H1 (cell line): ENCODE measurements around the gene ADGRL3. TPM values are rescaled to one million over a fixed set of nuclear protein-coding genes. Genes with fewer than 3 reads are reported as not detected.

Experiments
- CTCF ChIA-PET: fragments of 300-600 bp; sonication (Branson Sonifier 250); formaldehyde crosslinking; loops from one replicate; lab custom pipeline; 2021; ENCODE audit not compliant: partially characterized antibody; lab: Charles Lee
- POLR2A ChIA-PET: fragments of 300-600 bp; sonication (Branson Sonifier 250); formaldehyde crosslinking; loops from one replicate; lab custom pipeline; 2021; ENCODE audit warnings: inconsistent platforms; ENCODE audit not compliant: partially characterized antibody; lab: Charles Lee
- DNase-seq, 2 experiments: peaks; one replicate each; pipeline versions ENCODE4 v3.0.0 to v3.0.0-alpha.2; 2010 to 2022; ENCODE audit warnings: low spot score in 2 of 2, low read depth in 1 of 2, mixed read lengths in 1 of 2
- FAIRE-seq: peaks from 2 replicates; lab custom pipeline; 2011; peaks lifted over from hg19 to GRCh38; lab: Jason Lieb, UNC
- H2AFZ ChIP-seq: 2 replicates; pipeline ENCODE4 v1.8.1; 2012; ENCODE audit warnings: low read length, inconsistent platforms
- H2AK5ac ChIP-seq: 2 replicates; pipeline ENCODE4 v1.6.1; 2013; ENCODE audit warnings: low read depth, low read length
- H2BK120ac ChIP-seq: replicated peaks from 2 replicates; pipeline ENCODE3; 2013; ENCODE audit warnings: low read depth, low read length, inconsistent platforms
- H2BK12ac ChIP-seq: 2 replicates; pipeline ENCODE4 v1.6.1; 2013; ENCODE audit warnings: low read depth, low read length
- H2BK15ac ChIP-seq: 2 replicates; pipeline ENCODE4 v1.6.1; 2013; ENCODE audit warnings: low read length
- H2BK20ac ChIP-seq: 2 replicates; pipeline ENCODE4 v1.6.1; 2013; ENCODE audit warnings: low read length
- H2BK5ac ChIP-seq: 2 replicates; pipeline ENCODE4 v1.6.1; 2013; ENCODE audit warnings: low read depth, low read length
- H3K14ac ChIP-seq: 2 replicates; pipeline ENCODE4 v1.6.1; 2013; ENCODE audit warnings: inconsistent platforms; ENCODE audit not compliant: insufficient read length
- H3K18ac ChIP-seq: 2 replicates; pipeline ENCODE4 v1.6.1; 2013; ENCODE audit warnings: low read length; ENCODE audit errors: extremely low read depth
- H3K23ac ChIP-seq: 2 replicates; pipeline ENCODE4 v1.6.1; 2013; ENCODE audit warnings: inconsistent platforms; ENCODE audit not compliant: insufficient read length
- H3K23me2 ChIP-seq: 2 replicates; pipeline ENCODE4 v1.6.1; 2013; ENCODE audit warnings: low read depth, low read length
- H3K27ac ChIP-seq: 2 replicates; pipeline ENCODE4 v1.6.1; 2011; ENCODE audit warnings: low read depth, low read length, inconsistent platforms
- H3K27me3 ChIP-seq, 4 experiments: replicated peaks in 1 of 4; 1 replicate in 1 of 4; 2 replicates in 3 of 4; pipeline versions ENCODE4 v1.6.1 to v1.8.1; 2011 to 2013; ENCODE audit warnings: low read length in 3 of 4, mild to moderate bottlenecking in 3 of 4, inconsistent platforms in 2 of 4, mixed read lengths in 2 of 4, moderate library complexity in 1 of 4; ENCODE audit not compliant: control insufficient read depth in 3 of 4, insufficient read depth in 3 of 4; ENCODE audit errors: extremely low read depth in 1 of 4
- H3K36me3 ChIP-seq, 4 experiments: 2 replicates each; pipeline versions ENCODE4 v1.6.1 to v1.8.1; 2011 to 2013; ENCODE audit warnings: mild to moderate bottlenecking in 4 of 4, low read length in 3 of 4, moderate library complexity in 2 of 4, control low read depth in 1 of 4, inconsistent platforms in 1 of 4; ENCODE audit not compliant: insufficient read depth in 4 of 4, control insufficient read depth in 2 of 4
- H3K4ac ChIP-seq: replicated peaks from 2 replicates; pipeline ENCODE3; 2013; ENCODE audit warnings: low read length, low read depth, mixed read lengths, inconsistent platforms; ENCODE audit not compliant: insufficient read length
- H3K4me1 ChIP-seq, 4 experiments: replicated peaks in 1 of 4; 1 replicate in 1 of 4; 2 replicates in 3 of 4; pipeline versions ENCODE4 v1.6.1 to v1.8.1; 2011 to 2013; ENCODE audit warnings: low read length in 3 of 4, inconsistent platforms in 2 of 4, mixed read lengths in 1 of 4; ENCODE audit not compliant: insufficient read depth in 4 of 4, control insufficient read depth in 3 of 4
- H3K4me2 ChIP-seq, 2 experiments: 2 replicates each; pipeline versions ENCODE4 v1.6.1 to v1.8.1; 2011 to 2013; ENCODE audit warnings: low read depth in 2 of 2, low read length in 2 of 2, control low read depth in 1 of 2, inconsistent platforms in 1 of 2, mild to moderate bottlenecking in 1 of 2; ENCODE audit not compliant: insufficient read depth in 1 of 2
- H3K4me3 ChIP-seq, 4 experiments: fragments of 200-600, 300-600 bp in 1 of 4; sonication (generic), shearing (Covaris generic), sonication (Bioruptor Twin) in 1 of 4; 2 replicates each; pipeline versions ENCODE4 v1.5.1 to v1.8.1; 2011 to 2016; ENCODE audit warnings: low read length in 4 of 4, low read depth in 3 of 4, control low read depth in 2 of 4, inconsistent platforms in 2 of 4, mild to moderate bottlenecking in 2 of 4, mixed read lengths in 1 of 4, moderate library complexity in 1 of 4; ENCODE audit not compliant: insufficient read depth in 2 of 4; ENCODE audit errors: extremely low read depth in 1 of 4
- H3K56ac ChIP-seq: replicated peaks from 2 replicates; pipeline ENCODE3; 2013; ENCODE audit warnings: low read depth, mild to moderate bottlenecking, mixed read lengths, low read length, inconsistent platforms; ENCODE audit not compliant: insufficient read length
- H3K79me1 ChIP-seq: 2 replicates; pipeline ENCODE4 v1.6.1; 2013; ENCODE audit warnings: low read depth, low read length, control low read depth
- H3K79me2 ChIP-seq, 2 experiments: 2 replicates each; pipeline versions ENCODE4 v1.6.1 to v1.8.1; 2012 to 2013; ENCODE audit warnings: low read length in 2 of 2, mild to moderate bottlenecking in 2 of 2, inconsistent platforms in 1 of 2; ENCODE audit not compliant: insufficient read depth in 2 of 2, control insufficient read depth in 1 of 2
- H3K9ac ChIP-seq, 4 experiments: replicated peaks in 1 of 4; 1 replicate in 1 of 4; 2 replicates in 3 of 4; pipeline versions ENCODE4 v1.6.1 to v1.8.1; 2011 to 2013; ENCODE audit warnings: low read depth in 3 of 4, low read length in 3 of 4, control low read depth in 2 of 4, mild to moderate bottlenecking in 2 of 4, moderate library complexity in 2 of 4, inconsistent platforms in 1 of 4; ENCODE audit errors: extremely low read depth in 1 of 4
- H3K9me3 ChIP-seq, 2 experiments: 2 replicates each; pipeline versions ENCODE4 v1.6.1 to v1.8.1; 2012 to 2013; ENCODE audit warnings: mild to moderate bottlenecking in 2 of 2, moderate library complexity in 2 of 2, control low read depth in 1 of 2, inconsistent platforms in 1 of 2, low read depth in 1 of 2, low read length in 1 of 2, mixed read lengths in 1 of 2; ENCODE audit not compliant: insufficient read depth in 2 of 2
- H4K20me1 ChIP-seq, 2 experiments: replicated peaks in 1 of 2; 2 replicates each; pipeline versions ENCODE3 to v1.8.1; 2011 to 2013; ENCODE audit warnings: inconsistent platforms in 2 of 2, low read length in 2 of 2, mild to moderate bottlenecking in 1 of 2; ENCODE audit not compliant: insufficient read depth in 2 of 2, control insufficient read depth in 1 of 2
- H4K5ac ChIP-seq: 2 replicates; pipeline ENCODE4 v1.6.1; 2013; ENCODE audit warnings: low read length, low read depth, mixed read lengths, inconsistent platforms; ENCODE audit not compliant: insufficient read length
- H4K8ac ChIP-seq: 2 replicates; pipeline ENCODE4 v1.8.0; 2013; ENCODE audit warnings: mild to moderate bottlenecking, moderate library complexity, low read length, inconsistent platforms; ENCODE audit not compliant: insufficient read depth; ENCODE audit errors: extremely low read depth
- H4K91ac ChIP-seq: replicated peaks from 2 replicates; pipeline ENCODE3; 2013; ENCODE audit warnings: low read length, mixed read lengths, inconsistent platforms; ENCODE audit not compliant: insufficient read length
- CHD1 ChIP-seq: IDR thresholded peaks from 2 replicates; pipeline ENCODE4 v1.6.1; 2012; ENCODE audit warnings: low read depth, low read length, improper control_type of control experiment
- E2F6 ChIP-seq: IDR thresholded peaks from 2 replicates; pipeline ENCODE4 v1.6.1; 2012; ENCODE audit warnings: inconsistent platforms
- FOSL1 ChIP-seq: IDR thresholded peaks from 2 replicates; pipeline ENCODE4 v1.6.1; 2011; ENCODE audit warnings: mild to moderate bottlenecking, low read depth, low read length, moderate library complexity; ENCODE audit not compliant: insufficient read depth
- MAX ChIP-seq: IDR thresholded peaks from 2 replicates; pipeline ENCODE4 v1.6.1; 2012; ENCODE audit warnings: inconsistent platforms
- RBBP5 ChIP-seq: IDR thresholded peaks from 2 replicates; pipeline ENCODE4 v1.7.1; 2012; ENCODE audit warnings: low read depth, mild to moderate bottlenecking, inconsistent platforms, low read length, moderate library complexity, borderline replicate concordance
- SP2 ChIP-seq: IDR thresholded peaks from 2 replicates; pipeline ENCODE4 v1.6.1; 2012; ENCODE audit warnings: mild to moderate bottlenecking, low read length, inconsistent platforms
- SUZ12 ChIP-seq: fragments of 200-600 bp; sonication (generic); IDR thresholded peaks from 2 replicates; pipeline ENCODE4 v1.6.1; 2012; ENCODE audit warnings: mild to moderate bottlenecking, inconsistent platforms, low read length, moderate library complexity, mixed read lengths
- YY1 ChIP-seq: IDR thresholded peaks from 2 replicates; pipeline ENCODE4 v1.6.1; 2011; ENCODE audit warnings: low read depth, mild to moderate bottlenecking, low read length
- WGBS, 2 experiments: shearing (Covaris generic) in 1 of 2; methylation state at CpG; one replicate each; pipeline versions ENCODE4 v1.1.6 to v1.1.7; 2013 to 2015; ENCODE audit warnings: low lambda C conversion rate in 2 of 2, mixed read lengths in 2 of 2, inconsistent platforms in 1 of 2, low coverage in 1 of 2, missing lambda C conversion rate in 1 of 2; ENCODE audit not compliant: insufficient replicate concordance in 2 of 2, insufficient coverage in 1 of 2, insufficient read length in 1 of 2; ENCODE audit errors: extremely low coverage in 1 of 2, missing lambda C conversion rate in 1 of 2; 5-methylcytosine and 5-hydroxymethylcytosine counted together
- polyA plus RNA-seq, 7 experiments: library from polyadenylated mRNA; depleted of rRNA in 3 of 7; stranded (reverse) in 5 of 7; unstranded in 2 of 7; fragments of >200 nt in 5 of 7; fragments of 200-250 nt in 2 of 7; gene quantifications; 1 replicate in 5 of 7; 2 replicates in 1 of 7; 4 replicates in 1 of 7; pipeline versions ENCODE4 v1.2.1 to v1.2.3, GENCODE V29; 2011 to 2013; ENCODE audit warnings: missing spikeins in 2 of 7, mixed read lengths in 2 of 7
- total RNA-seq: library from RNA; stranded (reverse); fragmentation: NEBNext Ultra II Directional; extraction: Animal tissue kit (Norgen Biotek cat#: 25700); gene quantifications from 2 replicates; pipeline ENCODE4 v1.2.1, GENCODE V29; 2021

The ADGRL3 gene
- total and polyA plus RNA-seq, 2 of the 8 experiments (the other 6 are each of a cell fraction or from before 2014, with no cell fraction given), result 6.6 to 13.0 TPM

- H2BK120ac ChIP-seq, result no peak overlapping the region
- H2BK15ac ChIP-seq, result no peak overlapping the region
- DNase-seq, result no peak
- no peak overlapping the region for H4K91ac ChIP-seq
- H3K36me3 ChIP-seq, result peaks cover 0 to 6% (median 0%) of the 10 kb centered on the region in 4 experiments; a peak in 2 of 8 replicates
- H3K4ac ChIP-seq, result no peak overlapping the region
- WGBS, 2 experiments, result 89% methylated on average over 1 of the region's 1 CpG; no CpG with 5 or more reads in 1 of the 2 experiments
- FAIRE-seq, result no peak
- H3K56ac ChIP-seq, result no peak overlapping the region
- H4K5ac ChIP-seq, result no peak overlapping the region
- no peak overlapping the region for H2BK5ac ChIP-seq
- H2BK12ac ChIP-seq, result no peak overlapping the region
- H3K79me1 ChIP-seq, result no peaks in the 10 kb centered on the region
- no peak overlapping the region for H2AFZ ChIP-seq
- ChIA-PET POLR2A (no interaction called here), CTCF (interaction anchor here (1.1 to 1.8 kb wide), 3 partner anchors 9 to 26 kb away, joined by 3 to 4 read pairs (median 3); no protein-coding TSS in a partner anchor)
- no peak overlapping the region for H3K9ac ChIP-seq
- no peaks in the 10 kb centered on the region for H3K79me2 ChIP-seq
- no peak overlapping the region for H3K27ac ChIP-seq
- H3K23me2 ChIP-seq, result no peaks in the 10 kb centered on the region
- H2AK5ac ChIP-seq, result no peak overlapping the region
- no peak overlapping the region for H2BK20ac ChIP-seq
- no peak overlapping the region for H3K23ac ChIP-seq
- no peak overlapping the region for H3K4me3 ChIP-seq
- H3K14ac ChIP-seq, result no peak overlapping the region
- no peak overlapping the region for H3K18ac ChIP-seq
- no peak overlapping the region for H4K8ac ChIP-seq
- peaks cover 7 to 10% of the 10 kb centered on the region in 2 experiments; a peak in 3 of 4 replicates for H3K9me3 ChIP-seq
- H3K4me2 ChIP-seq, result no peak overlapping the region
- no peaks in the 10 kb centered on the region; a peak in 1 of 7 replicates for H3K4me1 ChIP-seq
- no peaks in the 10 kb centered on the region for H3K27me3 ChIP-seq
- TF ChIP-seq RBBP5, result no peak
- TF ChIP-seq MAX, result no peak
- TF ChIP-seq YY1, result no peak
- TF ChIP-seq SP2, result no peak
- no peak for TF ChIP-seq SUZ12
- no peak for TF ChIP-seq CHD1
- TF ChIP-seq FOSL1, result no peak
- TF ChIP-seq E2F6, result no peak
- H4K20me1 ChIP-seq, result no peaks in the 10 kb centered on the region
These were observed 120.0 kb downstream of the ADGRL3 start for GRCh38 chr4:61320154-61320553.
